Measurements from ENCODE around the gene RPL6.

DNA sequence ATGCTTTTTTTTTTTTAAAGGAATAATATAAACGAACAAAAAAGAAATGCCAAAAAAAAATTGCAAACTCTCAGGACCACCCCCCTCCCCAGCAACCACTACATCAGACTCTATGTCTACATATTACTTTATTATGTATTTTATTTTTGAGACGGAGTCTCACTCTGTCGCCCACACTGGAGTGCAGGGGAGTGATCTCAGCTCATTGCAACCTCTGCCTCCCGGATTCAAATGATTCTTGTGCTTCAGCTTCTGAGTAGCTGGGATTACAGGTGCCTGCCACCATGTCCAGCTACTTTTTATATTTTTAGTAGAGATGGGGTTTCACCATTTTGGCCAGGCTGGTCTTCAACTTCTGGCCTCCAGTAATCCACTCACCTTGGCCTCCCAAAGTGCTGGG lies 50.1 kb downstream of the RPL6 start:
- TF ChIP-seq SPI1 (IDR thresholded peaks at IDR 0.05; ENCODE audit: borderline replicate concordance, insufficient read depth, low read depth, low read length) (no peak), BHLHE40 (IDR thresholded peaks at IDR 0.05; ENCODE audit: borderline replicate concordance in 1 of 2, low read depth in 2 of 2, low read length in 1 of 2) (no peak)
- TF ChIP-seq, protein P1, sequence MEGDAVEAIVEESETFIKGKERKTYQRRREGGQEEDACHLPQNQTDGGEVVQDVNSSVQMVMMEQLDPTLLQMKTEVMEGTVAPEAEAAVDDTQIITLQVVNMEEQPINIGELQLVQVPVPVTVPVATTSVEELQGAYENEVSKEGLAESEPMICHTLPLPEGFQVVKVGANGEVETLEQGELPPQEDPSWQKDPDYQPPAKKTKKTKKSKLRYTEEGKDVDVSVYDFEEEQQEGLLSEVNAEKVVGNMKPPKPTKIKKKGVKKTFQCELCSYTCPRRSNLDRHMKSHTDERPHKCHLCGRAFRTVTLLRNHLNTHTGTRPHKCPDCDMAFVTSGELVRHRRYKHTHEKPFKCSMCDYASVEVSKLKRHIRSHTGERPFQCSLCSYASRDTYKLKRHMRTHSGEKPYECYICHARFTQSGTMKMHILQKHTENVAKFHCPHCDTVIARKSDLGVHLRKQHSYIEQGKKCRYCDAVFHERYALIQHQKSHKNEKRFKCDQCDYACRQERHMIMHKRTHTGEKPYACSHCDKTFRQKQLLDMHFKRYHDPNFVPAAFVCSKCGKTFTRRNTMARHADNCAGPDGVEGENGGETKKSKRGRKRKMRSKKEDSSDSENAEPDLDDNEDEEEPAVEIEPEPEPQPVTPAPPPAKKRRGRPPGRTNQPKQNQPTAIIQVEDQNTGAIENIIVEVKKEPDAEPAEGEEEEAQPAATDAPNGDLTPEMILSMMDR (IDR thresholded peaks at IDR 0.05 in 2 of 3, conservative IDR thresholded peaks at IDR 0.05 in 1 of 3; ENCODE audit: control insufficient read depth in 2 of 3, extremely low read depth in 1 of 3, insufficient read depth in 1 of 3, low read depth in 3 of 3, low read length in 3 of 3), result no peak

Measured in GM12878 (cell line).